NCI-H460 (cell line): Measurements from ENCODE around the gene MAGEA2B. TPM values are rescaled to one million over a fixed set of nuclear protein-coding genes. Genes with fewer than 3 reads are reported as not detected.
"Not testable (repeated sequence)": the region's sequence is repeated elsewhere in the genome, so short reads cannot be mapped to it uniquely, and the experiment has no call there.

Experiments
- DNase-seq: peaks from one replicate; pipeline ENCODE4 v3.0.0-alpha.2; 2016; ENCODE audit warnings: low read depth; ENCODE audit errors: extremely low read depth
- total RNA-seq: library from RNA; depleted of rRNA; stranded (reverse); fragments of >200 nt; shearing (Covaris generic); gene quantifications from 2 replicates; pipeline ENCODE4 v1.2.3, GENCODE V29; 2014; rRNA removed

Gene MAGEA2B
- total RNA-seq, 1 experiment from 2014 or later = not detected

DNA sequence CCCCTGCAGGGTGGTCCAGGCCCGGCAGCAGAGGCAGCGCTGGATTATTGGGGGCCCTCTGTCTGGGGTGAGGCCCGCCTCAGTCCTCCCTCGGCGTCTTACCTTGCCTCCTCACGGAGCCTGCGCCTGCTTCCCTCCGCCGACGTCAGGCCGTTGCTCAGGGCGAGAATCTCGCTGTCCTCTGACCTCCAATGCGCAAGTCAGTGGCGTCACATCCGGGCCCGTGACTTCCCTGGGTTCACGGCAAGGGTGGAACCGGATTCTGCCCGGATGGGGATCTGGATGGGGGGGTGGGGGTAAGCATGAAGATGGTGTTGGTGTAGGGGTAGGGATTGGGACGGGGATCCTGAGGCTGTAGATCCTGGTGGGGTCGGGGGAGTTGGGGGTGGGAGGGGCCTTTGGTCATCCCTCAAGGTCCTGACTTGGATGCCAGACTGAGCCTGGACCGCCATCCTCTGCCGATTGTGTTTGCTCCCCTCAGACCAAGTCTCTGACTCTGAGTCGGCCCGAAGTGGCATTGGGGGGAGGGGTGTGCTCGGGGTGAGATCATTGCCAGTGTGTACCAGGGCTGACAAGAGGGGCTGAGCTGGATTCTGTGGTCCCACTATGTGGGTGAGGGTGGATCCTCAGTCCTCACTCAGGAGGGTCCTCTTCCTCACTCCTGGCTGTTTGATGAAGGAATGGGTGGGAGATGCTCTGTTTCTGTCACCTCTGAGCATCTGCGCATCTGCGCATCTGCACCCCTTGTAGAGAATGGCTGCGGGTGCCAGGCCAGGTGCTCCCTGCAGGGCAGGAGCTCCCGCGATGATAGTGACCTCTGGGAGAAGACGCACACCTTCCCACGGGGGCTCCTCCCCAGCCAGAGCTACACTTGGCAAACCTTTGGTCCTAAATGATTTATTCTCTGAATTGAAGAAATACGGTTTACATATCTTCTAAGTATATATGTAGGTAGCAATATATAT lies 39.5 kb downstream of the MAGEA2B start, which contains the start of gene MAGEA2:
MAGEA2 (minus strand) TSS at position 157 of the 965 bp plus-strand sequence. CDS start 2,479 bp downstream, outside the sequence.
- not testable (repeated sequence) for DNase-seq

DNA sequence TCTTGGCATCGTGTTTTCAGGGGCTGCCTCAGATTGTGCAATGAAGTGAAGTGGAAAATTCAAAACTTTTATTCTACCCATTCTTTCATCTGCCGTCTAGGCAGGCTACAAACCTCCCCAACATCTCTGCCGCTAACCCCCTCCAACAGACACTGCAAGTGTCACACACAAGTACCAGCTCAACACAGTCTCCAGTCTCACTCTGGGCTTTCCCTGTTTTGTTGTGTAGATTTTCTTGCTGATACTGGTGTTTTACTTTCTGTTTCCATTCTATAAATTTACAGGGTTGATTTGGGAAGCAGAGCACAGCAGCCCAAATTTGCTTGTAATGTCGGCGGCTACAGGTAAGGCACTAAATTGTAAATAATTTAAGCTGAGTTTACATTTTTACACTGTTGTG lies 40.4 kb downstream of the MAGEA2B start:
- DNase-seq = not testable (repeated sequence)

DNA sequence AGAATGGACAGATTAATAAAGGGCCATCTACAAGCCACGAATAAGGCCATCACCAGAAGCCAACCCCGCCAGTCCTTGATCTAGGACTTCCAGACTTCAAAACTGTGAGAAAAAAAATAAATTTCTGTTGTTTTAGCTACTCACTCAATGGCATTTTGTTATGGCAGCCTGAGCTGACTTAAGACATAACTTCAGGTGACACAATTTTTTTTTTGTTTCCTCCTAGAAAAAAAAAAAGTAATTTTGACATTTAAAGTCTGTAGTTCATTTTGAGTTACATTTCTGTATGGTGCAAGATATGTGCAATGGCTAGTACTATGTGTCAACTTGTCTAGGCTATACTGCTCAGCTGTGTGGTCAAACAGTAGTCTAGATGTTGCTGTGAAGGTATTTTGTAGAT lies 44.5 kb downstream of the MAGEA2B start, which contains the start of gene CSAG3:
CSAG3 (plus strand) TSS at position 301 of the 400 bp plus-strand sequence.
- not testable (repeated sequence) for DNase-seq

DNA sequence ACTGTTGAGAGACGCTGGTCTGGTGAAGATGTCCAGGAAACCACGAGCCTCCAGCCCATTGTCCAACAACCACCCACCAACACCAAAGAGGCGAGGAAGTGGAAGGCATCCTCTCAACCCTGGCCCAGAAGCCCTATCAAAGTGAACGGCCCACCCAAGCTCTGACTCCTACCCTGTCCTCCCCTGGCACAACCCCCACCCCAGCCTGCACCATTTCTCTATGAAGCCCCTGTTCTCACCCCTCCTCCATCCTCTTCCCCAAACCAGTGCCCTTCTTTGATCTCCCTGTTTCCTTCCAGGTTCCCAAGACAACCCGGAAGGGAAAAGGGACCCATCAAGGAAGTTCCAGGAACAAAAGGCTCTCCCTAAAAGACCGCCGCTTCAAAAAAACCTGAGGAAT lies 45.1 kb downstream of the MAGEA2B start:
- DNase-seq = not testable (repeated sequence)

DNA sequence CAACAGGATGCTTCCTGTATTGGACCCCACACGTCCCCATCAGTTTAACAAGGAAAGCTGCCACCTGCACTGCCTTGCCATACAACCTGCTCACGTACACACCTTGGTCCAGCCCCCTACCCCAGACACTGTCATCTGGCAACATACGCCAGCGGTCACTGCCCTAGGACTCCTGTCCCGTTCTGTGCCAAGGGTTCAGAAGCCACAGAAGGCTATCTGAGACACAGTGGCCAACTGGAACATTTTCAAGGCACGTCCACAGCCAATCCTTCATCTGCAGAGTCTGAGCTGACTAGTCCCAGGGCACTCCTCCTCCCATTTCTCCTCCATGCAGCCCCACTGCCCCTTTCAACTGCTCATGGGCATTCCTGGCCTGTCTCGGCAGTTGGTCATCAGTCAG lies 47.2 kb downstream of the MAGEA2B start:
- not testable (repeated sequence) for DNase-seq

DNA sequence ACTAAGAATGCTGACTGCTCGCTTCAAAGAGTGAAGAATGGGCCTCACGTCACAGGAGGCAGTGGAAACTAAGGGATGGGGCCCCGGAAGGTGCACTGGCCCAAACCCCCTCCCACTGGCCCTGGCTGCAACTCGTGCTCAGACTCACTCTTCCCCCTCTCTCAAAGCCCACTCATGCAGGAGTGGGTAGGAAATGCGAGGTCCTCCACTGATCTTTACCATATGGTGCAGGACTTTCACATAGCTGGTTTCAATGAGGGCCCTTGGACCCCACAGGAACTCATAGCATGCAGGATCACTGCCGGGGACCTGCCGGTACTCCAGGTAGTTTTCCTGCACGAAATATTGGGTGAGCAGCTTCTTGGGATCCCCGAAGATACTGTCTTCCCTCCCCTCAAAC lies 52.1 kb downstream of the MAGEA2B start:
- DNase-seq = not testable (repeated sequence)

Other genes with a start within 250 kb of the MAGEA2B start
- gene GABRQ, start 76.7 kb upstream of the MAGEA2B start, total RNA-seq = 0.02 and 0.06 TPM in 2 replicates
- not detected in 2 replicates for gene MAGEA3, start 15.8 kb upstream of the MAGEA2B start, total RNA-seq
- gene CSAG2, start 5.4 kb upstream of the MAGEA2B start, total RNA-seq = not detected in 2 replicates
- not detected in 2 replicates for gene CSAG1, start 19.1 kb downstream of the MAGEA2B start, total RNA-seq
- not detected in 2 replicates for gene MAGEA12, start 19.1 kb downstream of the MAGEA2B start, total RNA-seq
- gene MAGEA2, start 39.2 kb downstream of the MAGEA2B start, total RNA-seq = not detected in 2 replicates
- not detected in 2 replicates for gene CSAG3, start 44.6 kb downstream of the MAGEA2B start, total RNA-seq
- gene MAGEA6, start 55.1 kb downstream of the MAGEA2B start, total RNA-seq = not detected in 2 replicates
- gene CETN2, start 116.1 kb downstream of the MAGEA2B start, total RNA-seq = 31.8 and 37.7 TPM in 2 replicates
- 10.5 and 15.8 TPM in 2 replicates for gene NSDHL, start 116.4 kb downstream of the MAGEA2B start, total RNA-seq
- gene ZNF185, start 183.4 kb downstream of the MAGEA2B start, total RNA-seq = 1.3 and 1.4 TPM in 2 replicates